Small intestine (tissue), 7 donors: ENCODE results near the gene POLA1. TPM values are rescaled to one million over a fixed set of nuclear protein-coding genes. Genes with fewer than 3 reads are reported as not detected.

ENCODE experiments used
- DNase-seq, 2 donors: peaks; one replicate each; pipeline versions ENCODE4 v3.0.0 to v3.0.0-alpha.2; 2013
- FAIRE-seq: peaks from 2 replicates; lab custom pipeline; 2012; peaks lifted over from hg19 to GRCh38; lab: Jason Lieb, UNC
- H3K27ac ChIP-seq, 3 donors: one replicate each; pipeline ENCODE4 v1.5.1; 2013; ENCODE audit warnings: low read length in 2 of 3, mild to moderate bottlenecking in 2 of 3, control low read depth in 1 of 3, inconsistent platforms in 1 of 3, low read depth in 1 of 3, moderate library complexity in 1 of 3
- H3K27me3 ChIP-seq, 3 donors: one replicate each; pipeline ENCODE4 v1.6.1; 2013; ENCODE audit warnings: low read length in 3 of 3, inconsistent platforms in 1 of 3; ENCODE audit not compliant: control insufficient read depth in 3 of 3, insufficient read depth in 3 of 3
- H3K36me3 ChIP-seq, 3 donors: one replicate each; pipeline ENCODE4 v1.6.1; 2013; ENCODE audit warnings: low read length in 3 of 3, inconsistent platforms in 1 of 3, low read depth in 1 of 3, mild to moderate bottlenecking in 1 of 3, moderate library complexity in 1 of 3; ENCODE audit not compliant: control insufficient read depth in 3 of 3, insufficient read depth in 2 of 3
- H3K4me1 ChIP-seq, 3 donors: one replicate each; pipeline ENCODE4 v1.6.1; 2013; ENCODE audit warnings: low read length in 2 of 3, inconsistent platforms in 1 of 3, low read depth in 1 of 3, mild to moderate bottlenecking in 1 of 3, moderate library complexity in 1 of 3; ENCODE audit not compliant: control insufficient read depth in 3 of 3, insufficient read depth in 2 of 3
- H3K4me3 ChIP-seq, 3 donors: one replicate each; pipeline ENCODE4 v1.5.1; 2013; ENCODE audit warnings: low read length in 3 of 3, control low read depth in 1 of 3, inconsistent platforms in 1 of 3, low read depth in 1 of 3, mild to moderate bottlenecking in 1 of 3, moderate library complexity in 1 of 3
- H3K9me3 ChIP-seq, 2 donors: one replicate each; pipeline ENCODE4 v1.6.1; 2013; ENCODE audit warnings: low read depth in 1 of 2, low read length in 1 of 2; ENCODE audit not compliant: control insufficient read depth in 2 of 2, insufficient read depth in 1 of 2
- WGBS, 3 donors: extraction: QIAGEN DNeasy Blood & Tissue Kit; methylation state at CpG; one replicate each; pipeline ENCODE4 v1.1.7; 2013; 5-methylcytosine and 5-hydroxymethylcytosine counted together
- polyA plus RNA-seq, 4 donors: library from polyadenylated mRNA; stranded (reverse) in 3 of 4; unstranded in 1 of 4; fragments of 200-250 nt in 3 of 4; fragments of 120-200 nt in 1 of 4; gene quantifications; one replicate each; pipeline versions ENCODE4 v1.2.1 to v1.2.3, GENCODE V29; 2013
- donor health status: healthy with polysubstance abuse.
- donor health status: control.
- donor health status: control.
- donor health status: Bipolar disorder and iron deficiency.
- donor health status: healthy.

The POLA1 gene
- polyA plus RNA-seq, 4 donors: 2.2 to 10.8 (median 4.7) TPM

DNA sequence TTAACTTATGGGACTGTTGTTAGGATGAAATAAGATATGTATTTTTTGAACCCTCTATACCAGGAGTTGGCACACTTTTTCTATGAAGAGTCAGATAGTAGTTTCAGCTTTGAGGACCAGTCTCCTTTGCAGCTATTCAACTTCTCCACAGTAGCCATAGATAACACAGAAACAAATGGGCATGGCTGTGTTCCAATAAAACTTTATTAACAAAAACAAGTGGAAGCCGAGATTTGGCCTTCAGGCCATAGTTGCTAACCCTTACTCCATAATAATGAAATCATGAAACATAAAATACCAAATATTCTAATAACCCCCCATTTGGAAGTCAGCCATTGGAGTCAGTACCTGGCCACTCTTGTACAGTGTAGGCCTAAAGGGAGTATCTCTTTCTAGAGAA, 291.4 kb downstream of the POLA1 start:
- no peaks in the 10 kb centered on the region for H3K36me3 ChIP-seq
- no peak for DNase-seq
- 57 to 100% (median 98%) methylated on average over 1 of the region's 1 CpG for WGBS, 3 donors
- no peak overlapping the region for H3K4me3 ChIP-seq
- no peaks in the 10 kb centered on the region for H3K9me3 ChIP-seq
- no peak overlapping the region for H3K27ac ChIP-seq
- H3K27me3 ChIP-seq: no peaks in the 10 kb centered on the region
- FAIRE-seq: no peak
- no peaks in the 10 kb centered on the region for H3K4me1 ChIP-seq

DNA sequence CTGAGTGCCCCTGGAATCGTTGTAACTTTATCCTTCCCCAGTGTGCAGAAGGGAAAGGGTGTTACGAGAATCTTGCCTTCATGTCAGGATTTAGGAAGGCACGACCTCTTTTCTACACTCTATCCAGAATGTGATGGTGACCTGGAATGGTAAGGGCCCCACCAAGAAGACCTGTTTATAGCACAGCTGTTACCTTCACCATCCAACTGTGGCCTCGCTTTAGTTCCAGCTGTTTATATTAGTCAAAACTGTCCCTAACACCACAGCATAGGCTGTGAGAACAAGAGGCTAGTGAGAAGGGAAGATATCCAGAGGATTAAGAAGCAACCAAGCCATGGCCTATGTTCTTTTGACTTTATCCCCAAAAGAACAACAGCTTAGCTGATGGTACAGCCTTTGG, 294.0 kb downstream of the POLA1 start:
- FAIRE-seq (no peak), DNase-seq (no peak)
- no peaks in the 10 kb centered on the region for H3K27me3 ChIP-seq
- H3K9me3 ChIP-seq: no peaks in the 10 kb centered on the region
- H3K27ac ChIP-seq: no peak overlapping the region
- H3K36me3 ChIP-seq: no peaks in the 10 kb centered on the region
- WGBS, 3 donors: 72 to 95% (median 91%) methylated on average over 4 of the region's 4 CpGs
- no peak overlapping the region for H3K4me3 ChIP-seq
- H3K4me1 ChIP-seq: no peaks in the 10 kb centered on the region

DNA sequence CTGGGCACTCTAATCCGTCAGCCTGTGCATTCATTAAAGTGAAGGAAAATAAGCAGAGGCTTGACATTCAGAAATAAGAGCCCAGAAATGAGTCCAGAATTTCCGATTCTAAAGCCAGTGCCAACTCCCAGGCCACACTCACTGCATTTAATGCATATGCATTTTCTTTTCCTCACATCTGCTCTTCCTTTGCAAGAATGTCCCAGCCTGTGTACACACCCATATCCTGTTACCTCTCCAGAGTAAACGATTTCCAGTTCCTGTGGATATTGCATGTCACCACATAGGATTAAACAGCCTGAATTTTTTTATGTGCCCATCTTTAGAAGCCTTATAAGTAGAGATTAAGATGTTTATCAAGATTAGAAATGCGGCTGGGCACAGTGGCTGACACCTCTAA, 294.6 kb downstream of the POLA1 start:
- no peak for FAIRE-seq

DNA sequence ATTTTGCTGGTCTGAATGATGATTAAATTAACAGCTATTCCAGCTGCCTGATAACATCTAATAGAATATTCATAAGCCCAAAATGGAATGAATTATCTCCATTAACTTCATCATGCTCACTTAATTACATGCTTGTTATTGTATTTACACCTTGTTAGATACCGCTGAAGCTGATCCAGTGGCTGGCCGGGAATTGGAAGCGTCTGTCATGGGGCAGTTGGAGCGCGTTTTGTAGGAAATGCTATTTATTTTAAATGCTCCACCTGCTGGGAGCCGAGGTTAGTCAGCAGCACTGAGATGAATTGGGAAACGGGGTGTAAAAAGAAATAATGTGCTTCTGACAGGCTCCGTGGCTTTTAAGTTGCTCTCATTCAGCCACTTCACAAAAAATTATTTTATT, 296.8 kb downstream of the POLA1 start:
- DNase-seq: no peak
- 65 to 88% (median 76%) methylated on average over 8 of the region's 8 CpGs for WGBS, 3 donors

More for the DNA sequence above, 294.6 kb downstream of the POLA1 start:
- Histone ChIP-seq H3K9me3 (no peaks in the 10 kb centered on the region), H3K27ac (no peak overlapping the region), H3K4me3 (no peak overlapping the region), H3K36me3 (no peaks in the 10 kb centered on the region), H3K4me1 (no peaks in the 10 kb centered on the region), H3K27me3 (no peaks in the 10 kb centered on the region)
- no peak for DNase-seq
- WGBS, 3 donors: 66 to 81% (median 80%) methylated on average over 4 of the region's 4 CpGs

DNA sequence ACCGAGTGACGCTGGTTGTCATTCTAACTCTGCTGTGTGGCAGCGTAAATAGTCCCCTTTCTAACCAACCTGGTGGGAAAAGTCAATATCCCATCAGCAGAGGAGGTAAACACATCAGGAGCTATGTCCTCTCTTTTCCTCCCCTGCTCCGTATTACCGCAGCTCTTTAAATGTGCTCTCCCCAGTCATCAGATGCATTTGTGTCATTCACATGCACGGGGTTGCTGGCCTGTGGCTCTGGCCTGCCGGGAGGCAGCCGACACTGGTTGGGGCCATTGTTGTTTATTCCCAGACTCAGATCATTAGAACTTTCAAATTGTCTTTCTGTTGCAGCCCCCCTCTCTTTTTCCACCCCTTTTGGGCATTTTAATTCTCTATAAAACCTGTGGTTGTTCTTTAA, 300.2 kb downstream of the POLA1 start:
- WGBS, 3 donors: 75 to 95% (median 85%) methylated on average over 8 of the region's 8 CpGs
- H3K27me3 ChIP-seq: no peaks in the 10 kb centered on the region
- no peak for FAIRE-seq
- no peaks in the 10 kb centered on the region for H3K9me3 ChIP-seq
- H3K36me3 ChIP-seq: peaks cover 0 to 2% (median 0%) of the 10 kb centered on the region in 3 donors
- no peak for DNase-seq
- no peaks in the 10 kb centered on the region for H3K4me1 ChIP-seq
- no peak overlapping the region for H3K27ac ChIP-seq
- no peak overlapping the region for H3K4me3 ChIP-seq

More for the DNA sequence above, 296.8 kb downstream of the POLA1 start:
- no peaks in the 10 kb centered on the region for H3K36me3 ChIP-seq
- FAIRE-seq: no peak
- no peaks in the 10 kb centered on the region for H3K9me3 ChIP-seq
- H3K4me1 ChIP-seq: no peaks in the 10 kb centered on the region
- H3K27ac ChIP-seq: no peak overlapping the region
- H3K27me3 ChIP-seq: no peaks in the 10 kb centered on the region
- H3K4me3 ChIP-seq: no peak overlapping the region

DNA sequence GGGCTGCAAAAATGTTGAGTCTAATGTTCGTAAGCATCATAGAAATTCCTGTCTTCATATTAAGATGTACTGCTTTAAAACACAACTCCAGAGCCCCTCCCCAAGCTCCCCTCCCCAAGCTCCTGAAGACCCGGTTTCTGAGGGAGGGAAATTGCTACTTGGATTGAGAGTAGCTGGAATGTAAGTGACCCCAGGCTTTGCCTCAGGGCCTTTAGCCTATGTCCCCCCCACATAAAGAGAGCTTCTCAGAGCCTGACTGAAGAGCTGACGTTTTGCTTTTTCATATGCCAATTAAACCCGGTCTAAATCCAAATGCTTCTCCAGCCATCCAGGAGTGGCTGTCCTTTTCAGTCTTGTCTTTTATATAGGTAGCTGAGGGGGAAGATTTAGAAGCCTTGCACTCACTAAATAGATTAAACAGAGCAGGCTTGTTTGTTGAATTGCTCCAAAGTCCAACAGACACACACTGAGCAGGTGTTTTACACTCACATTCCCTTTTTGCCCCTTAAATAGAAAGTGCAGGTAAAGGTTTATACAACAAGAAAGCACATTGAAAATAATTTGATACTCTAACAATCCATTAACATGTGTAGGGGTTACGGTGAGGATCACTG, 302.5 kb downstream of the POLA1 start:
- Histone ChIP-seq H3K9me3 (no peaks in the 10 kb centered on the region), H3K27me3 (peaks cover 0 to 2% (median 0%) of the 10 kb centered on the region in 3 donors), H3K27ac (no peak overlapping the region), H3K4me3 (no peak overlapping the region), H3K4me1 (no peaks in the 10 kb centered on the region), H3K36me3 (peaks cover 0 to 2% (median 0%) of the 10 kb centered on the region in 3 donors)
- no peak for FAIRE-seq
- WGBS, 3 donors: 29 to 65% (median 39%) methylated on average over 5 of the region's 5 CpGs
- peak; percentile 13 to 37 for DNase-seq

DNA sequence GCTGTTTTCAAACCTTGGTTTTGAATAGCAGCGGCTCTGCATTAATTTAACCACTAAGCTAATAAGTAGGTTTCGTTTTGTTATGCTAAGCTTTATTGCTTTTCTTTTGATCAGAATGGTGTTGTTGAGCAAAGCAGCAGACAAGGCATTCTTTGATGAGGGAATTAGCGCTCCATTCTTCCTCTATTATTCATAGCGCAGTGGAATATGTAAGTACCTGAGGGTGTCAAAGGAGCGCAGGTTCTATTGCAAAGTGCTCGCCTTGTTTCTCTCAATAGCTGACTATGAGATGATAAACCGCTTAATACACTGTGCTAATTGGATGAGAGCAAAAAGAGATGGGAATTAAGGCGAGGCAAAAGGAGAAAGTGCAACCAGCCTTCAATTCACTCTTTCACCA, 305.8 kb downstream of the POLA1 start:
- Histone ChIP-seq H3K27me3 (peaks cover 2 to 29% (median 8%) of the 10 kb centered on the region in 3 donors), H3K4me1 (peaks cover 0 to 4% (median 0%) of the 10 kb centered on the region in 3 donors), H3K27ac (no peak overlapping the region), H3K9me3 (no peaks in the 10 kb centered on the region), H3K4me3 (no peak overlapping the region), H3K36me3 (peaks cover 0 to 2% (median 0%) of the 10 kb centered on the region in 3 donors)
- DNase-seq (no peak), FAIRE-seq (no peak)
- whole genome bisulfite sequencing, 3 donors: 46 to 83% (median 49%) methylated on average over 8 of the region's 8 CpGs

DNA sequence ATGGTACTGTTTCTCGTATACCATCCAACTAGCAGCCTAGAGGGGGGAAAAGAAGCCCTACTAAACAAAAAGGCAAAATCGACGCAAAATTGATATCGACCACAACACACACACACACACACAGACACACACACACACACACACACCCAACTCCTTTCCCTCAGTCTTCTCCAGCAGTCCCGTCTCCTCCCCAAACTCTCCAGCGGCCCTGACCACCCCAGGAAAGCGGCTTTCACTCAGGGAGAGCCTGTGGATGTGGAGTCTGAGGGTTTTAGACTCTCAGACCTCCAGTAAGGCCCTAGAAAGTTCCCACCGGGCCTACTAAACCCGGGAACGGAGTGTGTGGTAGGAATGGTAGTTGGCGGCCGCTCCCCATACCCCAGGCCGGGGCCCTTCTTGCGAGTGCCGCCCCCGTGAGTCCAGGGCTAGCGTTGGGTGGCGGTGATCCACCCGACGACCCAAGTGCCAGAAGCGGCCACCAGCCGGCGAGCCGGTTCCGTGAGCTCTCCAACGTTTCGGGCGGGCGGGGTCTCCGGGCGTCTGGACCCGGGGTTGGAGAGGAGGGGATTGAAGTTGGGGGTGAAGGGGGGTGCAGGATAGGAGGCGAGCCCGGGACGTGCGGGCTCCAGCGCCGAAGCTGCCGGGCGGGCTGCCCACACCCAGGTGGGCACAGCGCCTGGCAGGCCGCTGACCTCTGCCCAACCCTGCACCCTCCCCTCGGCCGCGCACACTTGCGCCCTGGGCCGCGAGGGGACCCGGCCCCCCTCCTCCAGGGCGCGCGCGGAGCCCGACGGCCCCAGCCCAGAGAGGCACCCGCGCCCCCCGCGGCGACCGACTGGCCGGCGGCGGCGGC, 308.3 kb downstream of the POLA1 start:
- Histone ChIP-seq H3K4me3 (peak overlapping the region in 1 of 3 donors; percentile 34), H3K36me3 (no peaks in the 10 kb centered on the region), H3K9me3 (no peaks in the 10 kb centered on the region), H3K27ac (no peak overlapping the region), H3K27me3 (peaks cover 5 to 50% (median 11%) of the 10 kb centered on the region in 3 donors), H3K4me1 (peaks cover 0 to 10% (median 0%) of the 10 kb centered on the region in 3 donors)
- WGBS, 3 donors: 29 to 59% (median 42%) methylated on average over 27 to 65 of the region's 65 CpGs
- DNase-seq: no peak
- FAIRE-seq: no peak
